Measurements from ENCODE around the gene DAAM2.

Gene DAAM2

DNA sequence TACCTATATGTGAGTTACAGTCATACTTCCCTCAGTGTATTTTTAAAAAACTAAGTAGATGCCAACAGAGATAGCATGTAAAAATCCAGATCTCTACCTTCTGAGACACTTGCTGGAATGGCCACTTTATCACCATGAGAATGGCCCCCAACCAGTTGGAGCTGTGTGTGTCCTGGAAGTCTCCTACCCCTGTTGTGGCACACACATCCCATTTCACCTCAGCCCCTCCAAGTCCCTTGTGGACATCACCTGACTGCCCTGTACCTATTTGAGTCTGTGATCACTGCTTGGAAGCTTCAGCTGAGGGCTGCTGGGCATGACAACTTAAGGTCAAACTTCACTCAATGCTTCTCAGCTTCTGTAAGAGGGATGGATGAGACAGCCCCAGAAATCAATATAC, 118.0 kb downstream of the DAAM2 start:
- H3K27ac ChIP-seq (ENCODE audit: low read depth, low read length): no peak overlapping the region
- no peaks in the 10 kb centered on the region for H3K27me3 ChIP-seq (ENCODE audit: control insufficient read depth in 1 of 2, insufficient read depth in 2 of 2, low read length in 2 of 2)
- H3K9ac ChIP-seq (ENCODE audit: low read depth in 1 of 2, low read length in 2 of 2): no peak overlapping the region
- H3K4me1 ChIP-seq (ENCODE audit: control insufficient read depth in 1 of 2, insufficient read depth in 2 of 2, low read length in 2 of 2): no peaks in the 10 kb centered on the region
- no peaks in the 10 kb centered on the region for H3K9me3 ChIP-seq (ENCODE audit: control insufficient read depth in 1 of 2, low read length in 2 of 2)
- peaks cover 12 to 78% of the 10 kb centered on the region in 2 donors for H3K36me3 ChIP-seq (ENCODE audit: control insufficient read depth in 1 of 2, insufficient read depth in 2 of 2, low read length in 2 of 2)
- H3K4me3 ChIP-seq (ENCODE audit: low read depth in 1 of 2, low read length in 2 of 2): no peak overlapping the region

DNA sequence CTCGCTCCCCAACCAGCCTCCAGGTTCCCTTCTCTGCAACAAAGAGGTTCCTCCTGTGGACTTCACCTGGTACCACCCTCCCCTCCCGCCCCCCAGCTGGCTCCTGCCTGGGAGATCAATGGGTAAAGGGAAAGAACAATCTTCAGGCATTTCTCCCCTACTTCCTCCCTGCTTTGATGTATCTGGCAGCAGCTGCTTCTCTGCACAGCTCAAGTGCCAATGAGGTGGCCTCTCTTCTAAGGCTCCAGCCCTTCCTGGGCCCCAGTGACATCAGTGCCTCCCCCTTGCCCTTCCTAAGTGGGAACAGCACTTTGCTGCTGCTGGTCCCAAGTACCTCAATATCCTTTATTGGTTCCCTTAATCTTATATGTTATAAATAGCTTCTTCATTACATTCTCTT, 118.6 kb downstream of the DAAM2 start:
- no peaks in the 10 kb centered on the region for H3K27me3 ChIP-seq (ENCODE audit: control insufficient read depth in 1 of 2, insufficient read depth in 2 of 2, low read length in 2 of 2)
- no peaks in the 10 kb centered on the region for H3K4me1 ChIP-seq (ENCODE audit: control insufficient read depth in 1 of 2, insufficient read depth in 2 of 2, low read length in 2 of 2)
- no peak overlapping the region for H3K9ac ChIP-seq (ENCODE audit: low read depth in 1 of 2, low read length in 2 of 2)
- no peak overlapping the region for H3K4me3 ChIP-seq (ENCODE audit: low read depth in 1 of 2, low read length in 2 of 2)
- H3K36me3 ChIP-seq (ENCODE audit: control insufficient read depth in 1 of 2, insufficient read depth in 2 of 2, low read length in 2 of 2): peaks cover 13 to 77% of the 10 kb centered on the region in 2 donors
- H3K27ac ChIP-seq (ENCODE audit: low read depth, low read length): no peak overlapping the region
- no peaks in the 10 kb centered on the region for H3K9me3 ChIP-seq (ENCODE audit: control insufficient read depth in 1 of 2, low read length in 2 of 2)

DNA sequence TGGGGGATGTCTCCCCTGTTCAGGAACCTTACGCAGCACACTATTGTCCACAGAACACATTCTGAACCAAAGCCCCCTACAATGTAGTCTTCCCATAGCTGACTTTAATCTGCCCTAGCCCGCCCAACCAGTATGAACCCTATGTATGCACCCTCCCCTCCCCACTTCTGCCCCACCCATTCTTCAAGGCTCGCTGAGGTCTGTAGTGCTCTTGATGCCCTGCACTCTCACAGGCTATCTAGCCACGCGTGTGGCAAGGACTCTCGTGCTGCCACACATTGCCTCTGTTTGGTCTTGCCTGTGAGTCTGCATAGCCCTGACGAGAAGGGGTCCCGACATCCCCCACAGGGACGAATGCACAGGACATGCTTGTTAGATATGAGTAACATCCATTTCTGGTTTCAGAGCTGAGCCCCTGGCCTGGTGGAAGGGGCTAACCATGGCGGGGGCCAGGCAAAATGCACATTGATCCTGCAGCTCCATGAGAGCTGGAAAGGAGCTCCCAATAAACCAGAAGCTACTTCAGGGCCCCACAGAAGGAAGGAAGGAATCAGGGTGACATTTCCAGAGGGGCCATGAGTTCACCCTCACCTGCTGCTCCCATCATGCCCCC, 119.4 kb downstream of the DAAM2 start:
- H3K27ac ChIP-seq (ENCODE audit: low read depth, low read length): no peak overlapping the region
- no peaks in the 10 kb centered on the region for H3K4me1 ChIP-seq (ENCODE audit: control insufficient read depth in 1 of 2, insufficient read depth in 2 of 2, low read length in 2 of 2)
- no peaks in the 10 kb centered on the region for H3K27me3 ChIP-seq (ENCODE audit: control insufficient read depth in 1 of 2, insufficient read depth in 2 of 2, low read length in 2 of 2)
- peaks cover 13 to 75% of the 10 kb centered on the region in 2 donors for H3K36me3 ChIP-seq (ENCODE audit: control insufficient read depth in 1 of 2, insufficient read depth in 2 of 2, low read length in 2 of 2)
- H3K4me3 ChIP-seq (ENCODE audit: low read depth in 1 of 2, low read length in 2 of 2): no peak overlapping the region
- H3K9me3 ChIP-seq (ENCODE audit: control insufficient read depth in 1 of 2, low read length in 2 of 2): no peaks in the 10 kb centered on the region
- no peak overlapping the region for H3K9ac ChIP-seq (ENCODE audit: low read depth in 1 of 2, low read length in 2 of 2)

DNA sequence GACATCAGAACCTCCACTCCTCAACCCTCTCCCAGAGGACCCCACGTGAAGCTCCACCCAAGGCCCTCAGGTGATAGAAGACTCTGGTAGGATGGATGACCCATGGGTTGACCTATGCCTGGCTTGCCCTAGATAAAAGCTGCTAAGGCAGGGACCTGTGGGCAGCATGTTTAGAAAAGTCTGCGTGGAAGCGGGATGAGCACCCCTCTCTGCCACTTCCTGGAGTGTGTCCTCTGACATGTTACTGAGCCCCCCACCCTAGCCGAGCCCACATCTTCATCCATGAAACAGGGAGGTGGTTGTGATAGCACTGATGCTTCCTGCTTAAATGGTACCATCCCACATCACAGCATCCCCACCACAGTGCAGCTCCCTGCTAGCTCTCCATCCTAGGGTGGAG, 120.3 kb downstream of the DAAM2 start:
- H3K4me1 ChIP-seq (ENCODE audit: control insufficient read depth in 1 of 2, insufficient read depth in 2 of 2, low read length in 2 of 2): no peaks in the 10 kb centered on the region
- H3K36me3 ChIP-seq (ENCODE audit: control insufficient read depth in 1 of 2, insufficient read depth in 2 of 2, low read length in 2 of 2): peaks cover 13 to 75% of the 10 kb centered on the region in 2 donors
- no peaks in the 10 kb centered on the region for H3K27me3 ChIP-seq (ENCODE audit: control insufficient read depth in 1 of 2, insufficient read depth in 2 of 2, low read length in 2 of 2)
- no peak overlapping the region for H3K9ac ChIP-seq (ENCODE audit: low read depth in 1 of 2, low read length in 2 of 2)
- H3K9me3 ChIP-seq (ENCODE audit: control insufficient read depth in 1 of 2, low read length in 2 of 2): no peaks in the 10 kb centered on the region
- no peak overlapping the region for H3K4me3 ChIP-seq (ENCODE audit: low read depth in 1 of 2, low read length in 2 of 2)
- H3K27ac ChIP-seq (ENCODE audit: low read depth, low read length): no peak overlapping the region

DNA sequence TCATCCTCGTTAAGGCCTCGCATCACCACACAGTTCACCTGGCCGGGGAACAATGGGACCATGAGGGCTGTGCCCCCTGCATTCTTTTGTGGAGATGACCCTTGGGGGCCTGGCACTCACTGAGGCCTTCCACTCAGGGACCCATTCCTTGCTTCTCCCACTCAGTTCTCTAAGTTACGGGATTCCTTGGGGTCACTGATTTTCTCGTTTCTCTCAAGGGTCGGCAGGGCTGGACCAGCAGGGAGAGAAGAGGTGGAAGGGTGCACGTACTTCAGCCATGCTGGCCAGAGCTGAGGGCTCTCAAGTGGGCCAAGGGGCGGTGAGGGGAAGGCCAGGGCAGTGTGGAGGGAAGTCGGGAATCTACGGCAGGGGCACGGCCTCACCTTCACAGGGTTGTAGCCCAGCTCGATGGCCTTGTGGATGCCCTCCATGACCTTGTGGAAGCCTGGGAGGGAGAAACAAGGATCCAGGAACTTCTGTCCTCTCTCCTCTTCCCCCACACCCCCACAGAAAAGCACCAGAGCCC, 121.3 kb downstream of the DAAM2 start:
- Histone ChIP-seq H3K27ac (ENCODE audit: low read depth, low read length) (no peak overlapping the region), H3K36me3 (ENCODE audit: control insufficient read depth in 1 of 2, insufficient read depth in 2 of 2, low read length in 2 of 2) (peaks cover 13 to 69% of the 10 kb centered on the region in 2 donors), H3K4me3 (ENCODE audit: low read depth in 1 of 2, low read length in 2 of 2) (no peak overlapping the region), H3K9me3 (ENCODE audit: control insufficient read depth in 1 of 2, low read length in 2 of 2) (no peaks in the 10 kb centered on the region), H3K27me3 (ENCODE audit: control insufficient read depth in 1 of 2, insufficient read depth in 2 of 2, low read length in 2 of 2) (no peaks in the 10 kb centered on the region), H3K4me1 (ENCODE audit: control insufficient read depth in 1 of 2, insufficient read depth in 2 of 2, low read length in 2 of 2) (peaks cover 6 to 7% of the 10 kb centered on the region in 2 donors), H3K9ac (ENCODE audit: low read depth in 1 of 2, low read length in 2 of 2) (no peak overlapping the region)

DNA sequence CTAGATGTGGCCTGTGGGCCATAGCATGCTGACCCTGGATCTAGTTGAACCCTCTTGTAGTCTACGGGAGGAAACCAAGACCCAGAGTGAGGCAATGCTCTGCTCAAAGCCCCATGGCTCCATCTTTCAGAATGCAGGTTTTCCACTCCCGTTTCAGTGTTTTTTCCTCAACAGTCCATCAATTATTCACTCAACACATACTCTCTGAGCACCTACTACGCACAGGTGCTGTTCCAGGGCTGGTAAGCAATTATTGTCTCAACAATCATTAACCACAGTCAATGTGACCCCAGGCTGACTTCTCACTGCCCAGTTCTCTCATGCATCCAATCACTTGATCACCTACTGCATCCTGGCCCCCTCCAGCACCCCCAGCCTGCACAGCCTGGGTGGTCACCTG, 122.1 kb downstream of the DAAM2 start:
- H3K36me3 ChIP-seq (ENCODE audit: control insufficient read depth in 1 of 2, insufficient read depth in 2 of 2, low read length in 2 of 2): peaks cover 13 to 68% of the 10 kb centered on the region in 2 donors
- no peak overlapping the region for H3K27ac ChIP-seq (ENCODE audit: low read depth, low read length)
- no peaks in the 10 kb centered on the region for H3K27me3 ChIP-seq (ENCODE audit: control insufficient read depth in 1 of 2, insufficient read depth in 2 of 2, low read length in 2 of 2)
- no peak overlapping the region for H3K4me3 ChIP-seq (ENCODE audit: low read depth in 1 of 2, low read length in 2 of 2)
- peaks cover 13% of the 10 kb centered on the region in 2 donors for H3K4me1 ChIP-seq (ENCODE audit: control insufficient read depth in 1 of 2, insufficient read depth in 2 of 2, low read length in 2 of 2)
- no peak overlapping the region for H3K9ac ChIP-seq (ENCODE audit: low read depth in 1 of 2, low read length in 2 of 2)
- H3K9me3 ChIP-seq (ENCODE audit: control insufficient read depth in 1 of 2, low read length in 2 of 2): no peaks in the 10 kb centered on the region

DNA sequence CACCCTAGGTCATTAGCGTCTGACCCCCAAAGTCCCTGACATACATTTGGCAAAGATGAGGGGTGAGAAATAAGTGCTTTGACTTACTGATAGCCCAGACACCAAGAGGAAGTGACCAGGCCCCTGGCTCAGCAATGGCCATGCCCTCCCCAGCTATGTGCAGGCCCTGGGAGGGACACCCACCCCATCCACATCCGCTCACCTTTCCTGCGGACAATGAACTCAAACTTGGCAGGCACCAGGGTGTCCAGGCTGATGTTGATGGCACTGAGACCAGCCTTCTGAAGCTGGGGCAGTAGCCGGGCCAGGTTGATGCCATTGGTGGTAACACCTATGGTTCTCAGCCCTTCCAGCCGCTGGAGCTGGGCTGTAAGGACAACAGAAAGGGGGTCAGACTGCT, 123.7 kb downstream of the DAAM2 start:
- Histone ChIP-seq H3K27ac (ENCODE audit: low read depth, low read length) (no peak overlapping the region), H3K4me3 (ENCODE audit: low read depth in 1 of 2, low read length in 2 of 2) (no peak overlapping the region), H3K9me3 (ENCODE audit: control insufficient read depth in 1 of 2, low read length in 2 of 2) (no peaks in the 10 kb centered on the region), H3K9ac (ENCODE audit: low read depth in 1 of 2, low read length in 2 of 2) (no peak overlapping the region), H3K4me1 (ENCODE audit: control insufficient read depth in 1 of 2, insufficient read depth in 2 of 2, low read length in 2 of 2) (peaks cover 14 to 25% of the 10 kb centered on the region in 2 donors), H3K36me3 (ENCODE audit: control insufficient read depth in 1 of 2, insufficient read depth in 2 of 2, low read length in 2 of 2) (peaks cover 13 to 54% of the 10 kb centered on the region in 2 donors), H3K27me3 (ENCODE audit: control insufficient read depth in 1 of 2, insufficient read depth in 2 of 2, low read length in 2 of 2) (no peaks in the 10 kb centered on the region)

DNA sequence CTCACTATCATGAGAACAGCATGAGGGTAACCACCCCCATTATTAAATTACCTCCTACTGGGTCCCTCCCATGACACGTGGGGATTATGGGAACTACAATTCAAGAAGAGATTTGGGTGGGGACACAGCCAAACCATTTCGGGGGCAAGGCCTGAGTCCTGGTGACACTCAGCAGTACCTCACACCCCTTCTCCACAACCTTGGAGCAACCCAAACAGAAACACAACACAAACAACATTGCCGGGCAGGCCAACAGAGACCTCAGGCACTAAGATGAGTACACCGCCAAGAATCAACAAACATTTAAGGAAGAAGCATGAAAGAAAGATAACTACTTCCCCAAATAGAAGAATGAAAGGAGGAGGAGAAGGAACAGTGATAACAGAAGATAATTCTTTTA, 125.2 kb downstream of the DAAM2 start:
- H3K27me3 ChIP-seq (ENCODE audit: control insufficient read depth in 1 of 2, insufficient read depth in 2 of 2, low read length in 2 of 2): no peaks in the 10 kb centered on the region
- no peak overlapping the region for H3K9ac ChIP-seq (ENCODE audit: low read depth in 1 of 2, low read length in 2 of 2)
- no peaks in the 10 kb centered on the region for H3K9me3 ChIP-seq (ENCODE audit: control insufficient read depth in 1 of 2, low read length in 2 of 2)
- no peak overlapping the region for H3K27ac ChIP-seq (ENCODE audit: low read depth, low read length)
- no peak overlapping the region for H3K4me3 ChIP-seq (ENCODE audit: low read depth in 1 of 2, low read length in 2 of 2)
- H3K4me1 ChIP-seq (ENCODE audit: control insufficient read depth in 1 of 2, insufficient read depth in 2 of 2, low read length in 2 of 2): peaks cover 15 to 25% of the 10 kb centered on the region in 2 donors
- H3K36me3 ChIP-seq (ENCODE audit: control insufficient read depth in 1 of 2, insufficient read depth in 2 of 2, low read length in 2 of 2): peaks cover 13 to 41% of the 10 kb centered on the region in 2 donors

DNA sequence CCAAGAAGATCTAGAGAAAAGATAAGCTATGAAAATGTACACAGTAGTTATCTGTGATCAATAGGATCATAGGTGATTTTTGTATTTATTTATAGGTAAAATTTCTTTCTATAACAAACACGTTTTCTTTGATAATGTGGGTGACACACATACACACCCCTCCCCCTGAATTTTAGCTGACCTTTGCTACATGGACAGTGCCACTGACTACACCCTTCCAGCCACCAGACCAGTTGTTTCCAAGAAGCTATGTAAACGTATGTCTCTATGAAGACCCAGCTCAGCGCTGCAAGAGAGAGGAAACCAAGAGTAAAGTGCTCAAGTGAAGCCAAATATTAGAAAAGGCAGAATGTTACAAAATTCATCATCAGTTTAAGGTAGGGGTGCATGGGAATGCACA, 125.8 kb downstream of the DAAM2 start:
- Histone ChIP-seq H3K27ac (ENCODE audit: low read depth, low read length) (no peak overlapping the region), H3K36me3 (ENCODE audit: control insufficient read depth in 1 of 2, insufficient read depth in 2 of 2, low read length in 2 of 2) (peaks cover 15 to 41% of the 10 kb centered on the region in 2 donors), H3K4me1 (ENCODE audit: control insufficient read depth in 1 of 2, insufficient read depth in 2 of 2, low read length in 2 of 2) (peaks cover 21 to 29% of the 10 kb centered on the region in 2 donors), H3K4me3 (ENCODE audit: low read depth in 1 of 2, low read length in 2 of 2) (no peak overlapping the region), H3K27me3 (ENCODE audit: control insufficient read depth in 1 of 2, insufficient read depth in 2 of 2, low read length in 2 of 2) (no peaks in the 10 kb centered on the region), H3K9ac (ENCODE audit: low read depth in 1 of 2, low read length in 2 of 2) (no peak overlapping the region), H3K9me3 (ENCODE audit: control insufficient read depth in 1 of 2, low read length in 2 of 2) (no peaks in the 10 kb centered on the region)

DNA sequence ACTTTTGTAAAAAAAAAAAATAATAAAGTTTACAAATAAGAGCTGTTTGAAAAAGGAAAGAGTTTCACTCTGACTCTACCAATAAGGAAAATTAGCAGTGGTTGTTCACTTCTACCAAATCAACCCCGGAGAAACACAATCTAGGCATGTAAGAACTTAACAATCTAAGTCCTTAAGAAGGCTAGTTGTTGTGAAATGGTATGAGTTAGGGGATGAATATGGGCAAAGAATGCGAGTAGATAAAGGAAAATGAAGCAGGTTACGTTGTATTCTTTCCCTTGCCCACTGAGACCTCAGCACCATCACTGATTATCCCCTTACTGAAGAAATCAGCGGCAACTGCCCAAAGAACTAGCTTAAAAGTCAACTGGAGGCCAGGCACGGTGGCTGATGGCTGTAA, 126.7 kb downstream of the DAAM2 start:
- no peaks in the 10 kb centered on the region for H3K9me3 ChIP-seq (ENCODE audit: control insufficient read depth in 1 of 2, low read length in 2 of 2)
- H3K36me3 ChIP-seq (ENCODE audit: control insufficient read depth in 1 of 2, insufficient read depth in 2 of 2, low read length in 2 of 2): peaks cover 8 to 39% of the 10 kb centered on the region in 2 donors
- H3K27me3 ChIP-seq (ENCODE audit: control insufficient read depth in 1 of 2, insufficient read depth in 2 of 2, low read length in 2 of 2): no peaks in the 10 kb centered on the region
- H3K4me1 ChIP-seq (ENCODE audit: control insufficient read depth in 1 of 2, insufficient read depth in 2 of 2, low read length in 2 of 2): peaks cover 30 to 37% of the 10 kb centered on the region in 2 donors
- no peak overlapping the region for H3K4me3 ChIP-seq (ENCODE audit: low read depth in 1 of 2, low read length in 2 of 2)
- no peak overlapping the region for H3K27ac ChIP-seq (ENCODE audit: low read depth, low read length)
- no peak overlapping the region for H3K9ac ChIP-seq (ENCODE audit: low read depth in 1 of 2, low read length in 2 of 2)
